ENCODE data around the gene ABI3BP. TPM values are rescaled to one million over a fixed set of nuclear protein-coding genes. Genes with fewer than 3 reads are reported as not detected.
A peak's percentile ranks its signal among the peaks of the same experiment; 100 is the strongest.
"Not testable (repeated sequence)": the region's sequence is repeated elsewhere in the genome, so short reads cannot be mapped to it uniquely, and the experiment has no call there.

The ABI3BP gene
- total and polyA plus RNA-seq, 9 donors, result 176 to 605 (median 300) TPM

DNA sequence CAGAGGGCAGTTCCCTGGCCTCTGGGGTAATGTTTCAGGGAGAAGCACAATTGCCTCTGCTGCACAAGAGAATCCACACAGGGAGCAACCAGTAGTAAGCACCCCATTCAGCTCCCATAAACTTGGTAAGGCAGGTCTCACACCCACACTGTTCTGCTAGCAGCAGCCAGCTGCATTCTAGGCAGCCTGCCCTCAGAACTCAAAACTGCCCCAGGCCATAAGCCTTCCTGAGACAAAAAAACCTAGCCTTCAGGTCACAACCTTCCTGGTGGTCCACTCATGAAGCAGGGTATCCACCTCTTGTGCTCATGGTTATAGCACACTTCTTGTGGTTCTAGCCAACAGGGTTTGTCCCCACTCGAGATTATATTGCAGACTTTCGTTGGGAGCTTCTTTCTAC is 33.7 kb upstream of the ABI3BP start:
- H3K4me3 ChIP-seq (ENCODE audit: low read length), result no peak overlapping the region
- H3K27me3 ChIP-seq (ENCODE audit: control insufficient read depth, insufficient read depth, low read length), result no peaks in the 10 kb centered on the region
- H3K27ac ChIP-seq (ENCODE audit: low read length), result no peak overlapping the region
- peaks cover 6% of the 10 kb centered on the region for H3K4me1 ChIP-seq (ENCODE audit: control insufficient read depth, insufficient read depth, low read length)
- peaks cover 2% of the 10 kb centered on the region for H3K9me3 ChIP-seq (replicated peaks; ENCODE audit: control insufficient read depth, low read depth, low read length)
- H3K36me3 ChIP-seq (ENCODE audit: control insufficient read depth, insufficient read depth, low read length), result no peaks in the 10 kb centered on the region
- no peak for DNase-seq
- WGBS (ENCODE audit: insufficient coverage), result 75% methylated on average over 1 of the region's 2 CpGs

DNA sequence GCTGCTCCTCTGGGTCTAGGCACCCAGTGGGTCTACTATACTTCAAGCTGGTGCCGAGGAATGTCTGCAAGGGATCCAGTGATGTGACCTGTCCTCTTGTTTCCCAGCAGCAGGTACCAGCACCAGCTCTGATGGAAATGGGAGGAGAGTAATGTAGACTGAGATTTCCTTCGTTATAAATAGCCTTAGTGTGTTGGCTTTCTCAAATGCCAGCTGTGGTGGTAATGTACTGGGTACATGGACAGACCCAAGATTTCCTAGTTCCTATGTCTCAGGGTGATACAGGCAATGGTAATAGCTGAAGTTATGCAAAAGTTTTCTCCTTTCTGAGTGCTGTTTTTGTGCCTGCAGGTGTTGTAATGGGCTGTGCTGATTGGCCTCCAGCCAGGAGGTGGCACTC is 33.0 kb upstream of the ABI3BP start:
- Histone ChIP-seq H3K4me1 (ENCODE audit: control insufficient read depth, insufficient read depth, low read length) (peaks cover 6% of the 10 kb centered on the region), H3K27me3 (ENCODE audit: control insufficient read depth, insufficient read depth, low read length) (no peaks in the 10 kb centered on the region), H3K27ac (ENCODE audit: low read length) (no peak overlapping the region), H3K4me3 (ENCODE audit: low read length) (no peak overlapping the region), H3K36me3 (ENCODE audit: control insufficient read depth, insufficient read depth, low read length) (no peaks in the 10 kb centered on the region), H3K9me3 (replicated peaks; ENCODE audit: control insufficient read depth, low read depth, low read length) (peaks cover 2% of the 10 kb centered on the region)
- DNase-seq, result no peak
- WGBS (ENCODE audit: insufficient coverage), result 75% methylated on average over 1 of the region's 2 CpGs

DNA sequence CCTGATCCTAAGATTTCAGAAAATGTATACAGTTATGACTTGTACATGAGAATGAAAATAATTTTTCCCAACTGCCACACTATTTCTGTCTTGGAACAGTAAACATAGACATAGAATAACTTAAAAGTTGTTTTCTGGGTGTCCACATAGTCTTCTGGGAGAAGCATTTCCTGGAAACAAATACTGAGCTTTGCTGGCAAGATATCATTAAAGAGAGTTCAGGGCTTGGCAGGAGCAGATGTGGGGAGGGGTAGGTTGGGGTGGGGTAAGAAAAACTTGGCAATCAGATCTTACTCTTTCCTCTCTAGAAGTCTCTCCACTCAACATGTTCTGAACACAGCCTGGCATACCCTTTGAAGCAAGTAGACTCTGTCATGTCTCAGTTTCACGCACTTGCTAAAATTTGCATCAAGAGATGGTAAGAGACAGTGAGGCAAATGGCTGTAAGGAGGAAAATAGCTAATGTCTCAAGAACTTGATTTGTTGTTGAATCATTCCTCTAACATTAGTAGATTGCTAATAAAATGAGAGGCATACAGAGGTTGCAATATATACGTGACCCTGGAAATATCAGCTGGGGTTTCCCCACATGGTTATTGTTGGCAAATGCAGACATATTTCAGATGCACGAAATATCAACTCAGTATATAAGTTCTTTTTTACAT is 27.3 kb upstream of the ABI3BP start:
- H3K36me3 ChIP-seq (ENCODE audit: control insufficient read depth, insufficient read depth, low read length), result no peaks in the 10 kb centered on the region
- H3K27ac ChIP-seq (ENCODE audit: low read length), result no peak overlapping the region
- H3K4me3 ChIP-seq (ENCODE audit: low read length), result no peak overlapping the region
- DNase-seq, result no peak
- no peaks in the 10 kb centered on the region for H3K27me3 ChIP-seq (ENCODE audit: control insufficient read depth, insufficient read depth, low read length)
- peaks cover 2% of the 10 kb centered on the region for H3K4me1 ChIP-seq (ENCODE audit: control insufficient read depth, insufficient read depth, low read length)
- no peaks in the 10 kb centered on the region for H3K9me3 ChIP-seq (replicated peaks; ENCODE audit: control insufficient read depth, low read depth, low read length)
- WGBS (ENCODE audit: insufficient coverage), result no CpG with 5 or more reads among the region's 3 CpGs

GRCh38 chr3:101017017-101017416 is 23.8 kb upstream of the ABI3BP start:
- H3K27me3 ChIP-seq (ENCODE audit: control insufficient read depth, insufficient read depth, low read length), result no peaks in the 10 kb centered on the region
- WGBS (ENCODE audit: insufficient coverage), result no CpG with 5 or more reads among the region's 1 CpG
- peaks cover 2% of the 10 kb centered on the region for H3K4me1 ChIP-seq (ENCODE audit: control insufficient read depth, insufficient read depth, low read length)
- H3K27ac ChIP-seq (ENCODE audit: low read length), result peak overlapping the region; percentile 82
- no peaks in the 10 kb centered on the region for H3K36me3 ChIP-seq (ENCODE audit: control insufficient read depth, insufficient read depth, low read length)
- no peak overlapping the region for H3K4me3 ChIP-seq (ENCODE audit: low read length)
- peak; percentile 97 for DNase-seq
- H3K9me3 ChIP-seq (replicated peaks; ENCODE audit: control insufficient read depth, low read depth, low read length), result no peaks in the 10 kb centered on the region

DNA sequence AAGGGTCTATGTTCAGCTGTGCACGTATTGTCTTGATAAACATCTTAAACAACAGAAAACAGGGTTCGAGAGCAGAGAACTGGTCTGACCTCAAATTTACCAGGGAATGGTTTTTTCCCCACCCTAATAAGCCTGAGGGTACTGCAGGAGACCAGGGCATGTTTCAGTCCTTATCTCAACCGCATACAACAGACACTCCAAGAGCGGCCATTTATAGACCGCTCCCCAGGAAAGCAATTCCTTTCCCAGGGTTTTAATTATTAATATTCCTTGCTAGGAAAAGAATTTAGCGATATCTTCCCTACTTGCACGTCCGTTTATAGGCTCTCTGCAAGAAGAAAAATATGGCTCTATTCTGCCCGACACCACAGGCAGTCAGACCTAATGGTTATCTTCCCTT is 19.1 kb upstream of the ABI3BP start:
- H3K4me3 ChIP-seq (ENCODE audit: low read length); H3K27me3 ChIP-seq (ENCODE audit: control insufficient read depth, insufficient read depth, low read length); H3K27ac ChIP-seq (ENCODE audit: low read length); H3K9me3 ChIP-seq (replicated peaks; ENCODE audit: control insufficient read depth, low read depth, low read length); DNase-seq; H3K4me1 ChIP-seq (ENCODE audit: control insufficient read depth, insufficient read depth, low read length); H3K36me3 ChIP-seq (ENCODE audit: control insufficient read depth, insufficient read depth, low read length): not testable (repeated sequence)
- WGBS (ENCODE audit: insufficient coverage), result 100% methylated on average over 3 of the region's 9 CpGs

GRCh38 chr3:101011136-101011535 is 17.9 kb upstream of the ABI3BP start:
- H3K9me3 ChIP-seq (replicated peaks; ENCODE audit: control insufficient read depth, low read depth, low read length), result peaks cover 4% of the 10 kb centered on the region

GRCh38 chr3:101010296-101010695 is 17.1 kb upstream of the ABI3BP start:
- Histone ChIP-seq H3K4me1 (ENCODE audit: control insufficient read depth, insufficient read depth, low read length) (no peaks in the 10 kb centered on the region), H3K36me3 (ENCODE audit: control insufficient read depth, insufficient read depth, low read length) (no peaks in the 10 kb centered on the region), H3K4me3 (ENCODE audit: low read length) (no peak overlapping the region), H3K9me3 (replicated peaks; ENCODE audit: control insufficient read depth, low read depth, low read length) (peaks cover 4% of the 10 kb centered on the region), H3K27me3 (ENCODE audit: control insufficient read depth, insufficient read depth, low read length) (no peaks in the 10 kb centered on the region), H3K27ac (ENCODE audit: low read length) (peak overlapping the region; percentile 23)
- no CpG with 5 or more reads among the region's 1 CpG for WGBS (ENCODE audit: insufficient coverage)
- peak; percentile 77 for DNase-seq

More at GRCh38 chr3:101011136-101011535, 17.9 kb upstream of the ABI3BP start:
- no peak overlapping the region for H3K4me3 ChIP-seq (ENCODE audit: low read length)
- peak; percentile 52 for DNase-seq
- no peaks in the 10 kb centered on the region for H3K27me3 ChIP-seq (ENCODE audit: control insufficient read depth, insufficient read depth, low read length)
- no peaks in the 10 kb centered on the region for H3K36me3 ChIP-seq (ENCODE audit: control insufficient read depth, insufficient read depth, low read length)
- H3K27ac ChIP-seq (ENCODE audit: low read length), result peak overlapping the region; percentile 44
- H3K4me1 ChIP-seq (ENCODE audit: control insufficient read depth, insufficient read depth, low read length), result no peaks in the 10 kb centered on the region

DNA sequence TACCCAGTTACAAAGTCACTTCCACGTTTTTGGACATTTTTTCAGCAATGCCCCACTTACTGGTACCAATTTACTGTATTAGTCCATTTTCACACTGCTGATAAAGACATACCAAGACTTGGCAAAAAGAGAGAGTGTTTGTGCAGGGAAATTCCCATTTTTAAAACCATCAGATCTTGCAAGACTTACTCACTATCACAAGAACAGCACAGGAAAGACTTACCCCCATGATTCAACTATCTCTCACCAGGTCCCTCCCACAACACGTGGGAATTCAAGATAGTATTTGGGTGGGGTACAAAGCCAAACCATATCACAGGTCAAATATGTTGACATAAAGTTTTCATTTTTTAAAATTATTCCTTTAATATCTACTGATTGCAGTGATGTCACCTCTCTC is 16.2 kb upstream of the ABI3BP start:
- no peaks in the 10 kb centered on the region for H3K4me1 ChIP-seq (ENCODE audit: control insufficient read depth, insufficient read depth, low read length)
- peaks cover 4% of the 10 kb centered on the region for H3K9me3 ChIP-seq (replicated peaks; ENCODE audit: control insufficient read depth, low read depth, low read length)
- H3K4me3 ChIP-seq (ENCODE audit: low read length), result no peak overlapping the region
- H3K36me3 ChIP-seq (ENCODE audit: control insufficient read depth, insufficient read depth, low read length), result no peaks in the 10 kb centered on the region
- H3K27ac ChIP-seq (ENCODE audit: low read length), result no peak overlapping the region
- no peaks in the 10 kb centered on the region for H3K27me3 ChIP-seq (ENCODE audit: control insufficient read depth, insufficient read depth, low read length)
- no CpG with 5 or more reads among the region's 2 CpGs for WGBS (ENCODE audit: insufficient coverage)
- DNase-seq, result no peak

DNA sequence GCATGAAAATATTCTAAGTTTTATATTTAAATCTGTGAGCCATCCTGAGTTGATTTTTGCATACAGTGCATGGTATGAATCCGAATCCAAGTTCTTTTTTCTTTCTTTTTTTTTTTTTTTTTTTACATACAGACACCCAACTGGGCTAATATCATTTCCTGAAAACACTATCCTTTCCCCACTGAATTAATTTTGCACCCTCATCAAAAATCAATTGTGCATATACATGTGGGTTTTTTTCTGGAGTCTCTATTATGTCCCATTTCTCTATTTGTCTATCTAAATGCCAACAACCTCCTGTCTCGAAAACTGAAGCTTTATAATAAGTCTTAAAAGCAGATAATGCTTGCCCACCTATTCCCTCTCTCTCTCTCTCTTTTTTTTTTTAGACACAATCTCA is 5.9 kb upstream of the ABI3BP start:
- no peaks in the 10 kb centered on the region for H3K4me1 ChIP-seq (ENCODE audit: control insufficient read depth, insufficient read depth, low read length)
- WGBS (ENCODE audit: insufficient coverage), result no CpG with 5 or more reads among the region's 2 CpGs
- H3K27ac ChIP-seq (ENCODE audit: low read length), result no peak overlapping the region
- no peaks in the 10 kb centered on the region for H3K9me3 ChIP-seq (replicated peaks; ENCODE audit: control insufficient read depth, low read depth, low read length)
- no peak for DNase-seq
- H3K4me3 ChIP-seq (ENCODE audit: low read length), result no peak overlapping the region
- H3K36me3 ChIP-seq (ENCODE audit: control insufficient read depth, insufficient read depth, low read length), result no peaks in the 10 kb centered on the region
- H3K27me3 ChIP-seq (ENCODE audit: control insufficient read depth, insufficient read depth, low read length), result no peaks in the 10 kb centered on the region

GRCh38 chr3:100994809-100995208 is 1.6 kb upstream of the ABI3BP start:
- 56% methylated on average over 1 of the region's 2 CpGs for WGBS (ENCODE audit: insufficient coverage)
- H3K27ac ChIP-seq (ENCODE audit: low read length), result no peak overlapping the region
- no peaks in the 10 kb centered on the region for H3K36me3 ChIP-seq (ENCODE audit: control insufficient read depth, insufficient read depth, low read length)
- no peaks in the 10 kb centered on the region for H3K27me3 ChIP-seq (ENCODE audit: control insufficient read depth, insufficient read depth, low read length)
- no peaks in the 10 kb centered on the region for H3K4me1 ChIP-seq (ENCODE audit: control insufficient read depth, insufficient read depth, low read length)
- DNase-seq, result peak; percentile 74
- no peaks in the 10 kb centered on the region for H3K9me3 ChIP-seq (replicated peaks; ENCODE audit: control insufficient read depth, low read depth, low read length)
- H3K4me3 ChIP-seq (ENCODE audit: low read length), result no peak overlapping the region

- H3K27me3 ChIP-seq (ENCODE audit: control insufficient read depth, insufficient read depth, low read length), result no peaks in the 10 kb centered on the region
- H3K4me1 ChIP-seq (ENCODE audit: control insufficient read depth, insufficient read depth, low read length), result no peaks in the 10 kb centered on the region
- WGBS (ENCODE audit: insufficient coverage), result 90% methylated on average over 2 of the region's 5 CpGs
- H3K27ac ChIP-seq (ENCODE audit: low read length), result peak overlapping the region; percentile 95
- no peak overlapping the region for H3K4me3 ChIP-seq (ENCODE audit: low read length)
- H3K36me3 ChIP-seq (ENCODE audit: control insufficient read depth, insufficient read depth, low read length), result no peaks in the 10 kb centered on the region
- DNase-seq, result no peak
- no peaks in the 10 kb centered on the region for H3K9me3 ChIP-seq (replicated peaks; ENCODE audit: control insufficient read depth, low read depth, low read length)
Observed at GRCh38 chr3:100994187-100994586, 966 bp upstream of the ABI3BP start.
